ENCODE data around the gene VPREB3.

Gene VPREB3

GRCh38 chr22:23708270-23708669 is 46.0 kb downstream of the VPREB3 start:
- Histone ChIP-seq H3K4me1 (ENCODE audit: control insufficient read depth, insufficient read depth, low read length) (no peaks in the 10 kb centered on the region), H3K9ac (ENCODE audit: low read length) (no peak overlapping the region)

GRCh38 chr22:23705358-23705757 is 48.9 kb downstream of the VPREB3 start:
- H3K9ac ChIP-seq (ENCODE audit: low read length), result no peak overlapping the region
- H3K4me1 ChIP-seq (ENCODE audit: control insufficient read depth, insufficient read depth, low read length), result no peaks in the 10 kb centered on the region
- no peaks in the 10 kb centered on the region for H3K27me3 ChIP-seq (ENCODE audit: control insufficient read depth, insufficient read depth, low read length)
- H3K4me3 ChIP-seq (ENCODE audit: low read depth, low read length), result no peak overlapping the region
- H3K36me3 ChIP-seq (ENCODE audit: control insufficient read depth, insufficient read depth, low read length), result peaks cover 82% of the 10 kb centered on the region
- H3K27ac ChIP-seq (ENCODE audit: low read depth, low read length), result no peak overlapping the region
- H3K9me3 ChIP-seq (ENCODE audit: control insufficient read depth, insufficient read depth, low read depth, low read length), result no peaks in the 10 kb centered on the region

More at GRCh38 chr22:23708270-23708669, 46.0 kb downstream of the VPREB3 start:
- no peaks in the 10 kb centered on the region for H3K27me3 ChIP-seq (ENCODE audit: control insufficient read depth, insufficient read depth, low read length)
- no peak overlapping the region for H3K4me3 ChIP-seq (ENCODE audit: low read depth, low read length)
- H3K36me3 ChIP-seq (ENCODE audit: control insufficient read depth, insufficient read depth, low read length), result peaks cover 85% of the 10 kb centered on the region
- H3K9me3 ChIP-seq (ENCODE audit: control insufficient read depth, insufficient read depth, low read depth, low read length), result no peaks in the 10 kb centered on the region
- H3K27ac ChIP-seq (ENCODE audit: low read depth, low read length), result no peak overlapping the region

GRCh38 chr22:23704829-23705228 is 49.4 kb downstream of the VPREB3 start:
- H3K4me3 ChIP-seq (ENCODE audit: low read depth, low read length), result no peak overlapping the region
- H3K4me1 ChIP-seq (ENCODE audit: control insufficient read depth, insufficient read depth, low read length), result no peaks in the 10 kb centered on the region
- H3K36me3 ChIP-seq (ENCODE audit: control insufficient read depth, insufficient read depth, low read length), result peaks cover 81% of the 10 kb centered on the region

GRCh38 chr22:23704062-23704461 is 50.2 kb downstream of the VPREB3 start:
- Histone ChIP-seq H3K4me1 (ENCODE audit: control insufficient read depth, insufficient read depth, low read length) (no peaks in the 10 kb centered on the region), H3K9ac (ENCODE audit: low read length) (no peak overlapping the region), H3K27ac (ENCODE audit: low read depth, low read length) (no peak overlapping the region), H3K4me3 (ENCODE audit: low read depth, low read length) (no peak overlapping the region), H3K36me3 (ENCODE audit: control insufficient read depth, insufficient read depth, low read length) (peaks cover 77% of the 10 kb centered on the region), H3K9me3 (ENCODE audit: control insufficient read depth, insufficient read depth, low read depth, low read length) (no peaks in the 10 kb centered on the region), H3K27me3 (ENCODE audit: control insufficient read depth, insufficient read depth, low read length) (no peaks in the 10 kb centered on the region)

More at GRCh38 chr22:23704829-23705228, 49.4 kb downstream of the VPREB3 start:
- H3K27me3 ChIP-seq (ENCODE audit: control insufficient read depth, insufficient read depth, low read length), result no peaks in the 10 kb centered on the region
- H3K9ac ChIP-seq (ENCODE audit: low read length), result no peak overlapping the region
- H3K27ac ChIP-seq (ENCODE audit: low read depth, low read length), result no peak overlapping the region
- H3K9me3 ChIP-seq (ENCODE audit: control insufficient read depth, insufficient read depth, low read depth, low read length), result no peaks in the 10 kb centered on the region

Data from HUES6 (cell line).